Stimulated activated memory B cell treated with anti-CD40 and anti-IgM and Interleukin-4, amounts not matched to agents 10 μg/mL and 1 μg/mL and 100 μg/mL, for 72 hours (primary cell): Measurements from ENCODE around the gene HSFX3.
A peak's percentile ranks its signal among the peaks of the same experiment; 100 is the strongest.
"Not testable (repeated sequence)": the region's sequence is repeated elsewhere in the genome, so short reads cannot be mapped to it uniquely, and the experiment has no call there.

Experiments used
- ATAC-seq: fragments of 150-1000 bp; cut with Tn5 transposase; 2 replicates; pipeline ENCODE4 v1.10.0; 2021
- H3K27ac Mint-ChIP-seq: one replicate; pipeline ENCODE4 v1.8.0; 2022; ENCODE audit warnings: mild to moderate bottlenecking, mixed read lengths
- H3K27me3 Mint-ChIP-seq: one replicate; pipeline ENCODE4 v1.8.0; 2022; ENCODE audit warnings: mixed read lengths
- H3K36me3 Mint-ChIP-seq: one replicate; pipeline ENCODE4 v1.8.0; 2022; ENCODE audit warnings: mixed read lengths
- H3K4me1 Mint-ChIP-seq: one replicate; pipeline ENCODE4 v1.8.0; 2022; ENCODE audit warnings: mixed read lengths
- H3K4me3 Mint-ChIP-seq: one replicate; pipeline ENCODE4 v1.8.0; 2022; ENCODE audit warnings: mild to moderate bottlenecking, moderate library complexity, mixed read lengths
- H3K9me3 Mint-ChIP-seq: one replicate; pipeline ENCODE4 v1.8.0; 2022; ENCODE audit warnings: mixed read lengths

The HSFX3 gene

DNA sequence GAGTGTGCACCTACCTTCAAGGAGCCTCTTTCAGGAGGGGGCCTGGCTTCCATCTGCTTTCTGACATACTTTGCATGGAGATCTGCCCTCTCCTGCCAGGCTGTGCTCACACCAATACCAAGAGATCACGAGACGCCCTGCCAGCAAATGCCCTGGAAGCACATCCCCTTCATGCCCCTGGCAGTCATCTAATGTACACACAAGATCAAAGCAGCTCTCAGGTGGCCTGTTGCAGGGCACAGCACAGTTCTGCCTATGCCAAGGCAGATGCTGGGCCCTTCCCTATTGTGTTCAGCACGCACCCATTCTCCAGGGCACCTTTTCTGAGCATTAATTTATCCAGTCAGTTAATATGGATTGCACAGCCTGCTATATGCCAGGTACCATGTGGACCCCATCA lies 16.9 kb downstream of the HSFX3 start:
- not testable (repeated sequence) for H3K4me3 Mint-ChIP-seq
- peaks cover 28% of the 10 kb centered on the region for H3K4me1 Mint-ChIP-seq
- peak overlapping the region; percentile 85 for H3K27ac Mint-ChIP-seq

DNA sequence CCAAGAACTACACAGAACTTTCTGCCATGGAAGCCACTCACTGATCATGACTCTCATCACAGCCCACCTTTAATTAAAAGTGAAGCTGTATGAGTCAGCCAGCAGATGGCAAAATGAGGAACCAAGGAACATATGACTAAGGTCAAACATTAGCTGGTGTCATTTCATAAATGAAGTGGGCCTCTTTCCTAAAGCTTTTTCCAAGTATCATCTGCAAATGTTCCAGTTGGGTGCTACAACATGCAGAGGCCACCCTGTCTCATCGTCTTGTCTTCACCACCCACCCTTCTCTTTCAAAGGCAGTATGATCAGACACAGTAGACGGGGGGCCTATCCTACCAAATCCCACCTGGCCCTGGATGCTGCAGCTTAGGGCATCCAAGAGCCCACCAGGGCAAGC lies 18.1 kb downstream of the HSFX3 start:
- Mint-ChIP-seq H3K9me3 (no peaks in the 10 kb centered on the region), H3K36me3 (peaks cover 25% of the 10 kb centered on the region), H3K27me3 (no peaks in the 10 kb centered on the region), H3K27ac (peak overlapping the region; percentile 85), H3K4me1 (peaks cover 24% of the 10 kb centered on the region), H3K4me3 (no peak overlapping the region)
- peak; percentile 91 for ATAC-seq

More for the DNA sequence above, 16.9 kb downstream of the HSFX3 start:
- not testable (repeated sequence) for H3K27me3 Mint-ChIP-seq, H3K9me3 Mint-ChIP-seq, ATAC-seq
- peaks cover 25% of the 10 kb centered on the region for H3K36me3 Mint-ChIP-seq

DNA sequence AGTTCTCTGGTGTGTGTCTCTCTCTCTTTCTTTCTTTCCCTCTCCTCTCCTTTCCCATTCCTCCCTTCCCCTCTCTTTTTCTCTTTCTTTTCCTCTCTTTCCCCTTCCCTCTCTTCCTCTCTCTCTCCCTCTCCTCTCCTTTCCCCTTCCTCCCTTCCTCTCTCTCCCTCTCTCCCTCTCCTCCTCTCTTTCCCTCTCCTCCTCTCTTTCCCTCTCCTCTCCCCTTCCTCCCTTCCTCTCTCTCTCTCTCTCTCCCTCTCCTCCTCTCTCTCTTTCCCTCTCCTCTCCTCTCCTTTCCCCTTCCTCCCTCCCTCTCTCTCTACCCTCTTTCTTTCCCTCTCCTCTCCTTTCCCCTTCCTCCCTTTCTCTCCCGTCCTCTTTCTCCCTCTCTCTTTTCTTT lies 21.3 kb downstream of the HSFX3 start:
- peak overlapping the region; percentile 27 for H3K27ac Mint-ChIP-seq
- peaks cover 24% of the 10 kb centered on the region for H3K4me1 Mint-ChIP-seq
- H3K27me3 Mint-ChIP-seq = no peaks in the 10 kb centered on the region
- peaks cover 5% of the 10 kb centered on the region for H3K36me3 Mint-ChIP-seq
- no peak for ATAC-seq
- no peaks in the 10 kb centered on the region for H3K9me3 Mint-ChIP-seq
- H3K4me3 Mint-ChIP-seq = no peak overlapping the region

DNA sequence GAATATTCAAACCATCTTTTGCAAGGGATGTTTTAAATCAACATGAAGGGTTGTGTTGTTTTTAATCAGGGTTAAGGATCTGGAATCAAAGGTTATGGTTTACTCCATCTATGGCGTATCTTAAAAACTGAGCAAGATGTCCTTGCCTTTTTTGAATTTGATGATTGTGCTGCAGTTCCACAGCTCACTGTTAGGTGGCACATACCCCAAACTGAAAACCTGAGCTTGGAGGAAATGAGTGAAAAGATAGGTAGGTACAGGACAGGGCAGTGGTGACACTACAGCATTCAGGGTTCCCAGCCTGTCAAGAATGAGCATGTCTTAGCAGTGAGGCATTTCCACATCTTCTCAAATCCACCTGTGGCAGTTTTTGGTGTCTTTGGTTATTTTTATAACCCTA lies 22.0 kb downstream of the HSFX3 start:
- ATAC-seq = no peak
- no peak overlapping the region for H3K4me3 Mint-ChIP-seq
- peaks cover 4% of the 10 kb centered on the region for H3K36me3 Mint-ChIP-seq
- no peak overlapping the region for H3K27ac Mint-ChIP-seq
- no peaks in the 10 kb centered on the region for H3K9me3 Mint-ChIP-seq
- no peaks in the 10 kb centered on the region for H3K27me3 Mint-ChIP-seq
- H3K4me1 Mint-ChIP-seq = peaks cover 23% of the 10 kb centered on the region

DNA sequence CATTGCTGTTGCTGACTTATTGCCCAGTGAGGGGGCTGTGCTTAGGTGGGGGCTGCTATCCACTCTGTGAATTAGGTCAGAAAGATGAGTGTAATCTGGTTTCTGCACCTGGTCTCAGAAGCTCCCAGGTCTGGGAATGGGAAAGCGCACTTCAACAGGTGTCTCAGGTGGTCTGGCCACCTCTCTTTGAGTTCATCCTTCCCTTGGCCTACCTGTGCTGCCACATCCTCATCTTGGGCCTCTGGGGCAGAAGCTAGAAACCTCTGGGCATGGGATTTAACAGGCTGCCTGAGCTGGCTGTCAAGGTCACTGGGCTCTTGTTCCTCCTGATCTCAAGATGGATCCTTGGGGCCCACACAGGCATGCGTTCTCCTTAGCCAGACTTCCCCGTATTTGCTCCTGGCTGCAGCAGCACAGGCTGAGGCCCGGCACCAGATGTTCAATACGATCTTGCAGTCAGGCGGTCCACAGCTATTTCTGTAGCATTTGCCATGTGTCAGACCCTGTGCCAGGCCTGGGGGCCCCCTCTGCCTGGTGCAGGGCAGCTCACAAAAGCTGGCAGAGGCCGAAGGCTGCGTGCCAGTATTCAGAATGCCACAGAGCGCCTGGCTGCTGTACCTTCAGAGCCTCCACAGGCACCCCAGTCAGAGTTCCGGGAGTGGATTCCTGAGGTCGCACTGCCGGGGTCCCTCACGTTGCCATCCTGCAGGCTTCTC lies 23.2 kb downstream of the HSFX3 start:
- not testable (repeated sequence) for H3K9me3 Mint-ChIP-seq, H3K36me3 Mint-ChIP-seq, ATAC-seq, H3K4me3 Mint-ChIP-seq, H3K27me3 Mint-ChIP-seq
- peaks cover 10% of the 10 kb centered on the region for H3K4me1 Mint-ChIP-seq
- peak overlapping the region; percentile 69 for H3K27ac Mint-ChIP-seq

DNA sequence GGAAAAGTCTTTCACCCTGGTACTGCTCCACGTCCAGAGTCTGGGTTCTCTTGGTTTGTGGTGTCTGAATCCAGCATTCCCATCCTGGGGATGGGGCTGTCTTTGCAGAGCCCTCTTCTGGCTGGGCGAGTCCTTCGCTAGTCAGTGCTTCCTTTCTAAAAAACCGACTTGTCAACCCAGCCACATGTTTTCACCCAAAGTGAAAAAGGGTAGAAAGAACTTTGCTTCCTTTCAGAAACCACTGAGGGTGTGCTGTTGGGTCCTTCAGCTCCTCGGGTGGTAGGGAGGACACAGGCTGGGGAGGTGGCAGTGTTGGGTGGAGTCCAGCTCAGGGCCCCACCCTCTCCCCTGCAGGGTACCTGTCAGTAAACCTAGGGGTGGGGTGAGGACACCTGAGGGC lies 23.8 kb downstream of the HSFX3 start:
- Mint-ChIP-seq H3K4me3 (peak overlapping the region; percentile 57), H3K27ac (peak overlapping the region; percentile 69)
- H3K27me3 Mint-ChIP-seq, H3K36me3 Mint-ChIP-seq, H3K4me1 Mint-ChIP-seq, H3K9me3 Mint-ChIP-seq: not testable (repeated sequence)
- ATAC-seq = peak; percentile 73

DNA sequence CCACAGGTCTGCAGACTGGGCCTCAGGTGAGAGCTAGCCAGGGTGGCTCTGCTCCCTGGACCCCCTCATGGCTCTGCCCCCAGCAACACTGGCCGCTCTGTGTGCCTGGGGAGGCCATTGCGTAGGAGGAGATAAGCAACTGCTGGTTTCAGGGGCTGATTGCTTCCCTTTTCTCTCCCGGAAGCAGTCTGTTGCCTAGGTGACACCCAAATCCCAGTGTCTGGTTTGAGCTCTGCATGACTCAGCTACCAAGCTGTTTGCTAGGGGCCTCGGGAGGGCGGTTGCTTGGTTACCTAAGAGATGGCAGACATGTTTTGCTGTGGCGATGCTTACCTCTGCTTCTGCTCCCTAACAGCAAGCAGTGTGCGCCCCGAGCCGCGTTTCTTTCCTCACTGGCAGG lies 24.3 kb downstream of the HSFX3 start:
- H3K4me1 Mint-ChIP-seq = not testable (repeated sequence)
- peak; percentile 97 for ATAC-seq

DNA sequence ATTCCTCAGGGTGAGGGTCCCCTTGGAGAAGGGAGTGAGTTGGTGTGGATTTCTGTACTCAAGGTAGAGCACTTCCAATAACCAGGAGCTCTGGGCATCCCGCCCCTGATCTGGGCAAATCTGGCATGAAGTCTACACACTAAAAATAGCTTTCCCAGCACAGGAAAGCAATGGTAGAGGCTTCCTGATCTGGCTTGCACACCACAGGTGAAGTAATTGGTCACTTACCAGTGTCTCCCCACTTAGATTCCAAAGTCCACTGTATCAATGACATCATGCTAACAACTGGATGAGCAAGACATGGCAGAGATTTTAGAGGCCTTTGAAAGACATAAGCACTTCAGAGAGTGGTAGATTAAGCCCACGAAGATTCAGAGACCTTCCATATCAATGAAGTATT lies 26.8 kb downstream of the HSFX3 start:
- no peaks in the 10 kb centered on the region for H3K9me3 Mint-ChIP-seq
- no peaks in the 10 kb centered on the region for H3K36me3 Mint-ChIP-seq
- no peak overlapping the region for H3K4me3 Mint-ChIP-seq
- no peak overlapping the region for H3K27ac Mint-ChIP-seq
- no peaks in the 10 kb centered on the region for H3K4me1 Mint-ChIP-seq
- no peaks in the 10 kb centered on the region for H3K27me3 Mint-ChIP-seq
- ATAC-seq = no peak

More for the DNA sequence above, 24.3 kb downstream of the HSFX3 start:
- H3K4me3 Mint-ChIP-seq, H3K27me3 Mint-ChIP-seq, H3K36me3 Mint-ChIP-seq, H3K9me3 Mint-ChIP-seq: not testable (repeated sequence)
- peak overlapping the region; percentile 69 for H3K27ac Mint-ChIP-seq

DNA sequence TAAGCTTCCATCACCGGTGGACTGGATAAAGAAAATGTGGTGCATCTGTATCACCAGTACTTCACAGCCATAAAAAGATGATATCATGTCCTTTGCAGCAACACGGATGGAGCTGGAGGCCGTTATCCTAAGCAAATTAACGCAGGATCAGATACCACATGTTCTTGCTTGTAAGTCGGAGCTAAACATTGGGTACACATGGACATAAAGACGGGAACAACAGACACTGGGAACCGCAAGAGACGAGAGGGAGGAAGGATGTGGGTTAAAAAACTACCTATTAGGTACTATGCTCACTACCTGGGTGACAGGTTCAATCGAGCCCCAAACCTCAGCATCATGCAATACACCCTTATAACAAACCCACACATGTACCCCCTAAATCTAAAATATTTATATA lies 28.3 kb downstream of the HSFX3 start:
- Mint-ChIP-seq H3K27ac (no peak overlapping the region), H3K4me1 (peaks cover 3% of the 10 kb centered on the region), H3K27me3 (no peaks in the 10 kb centered on the region), H3K9me3 (no peaks in the 10 kb centered on the region), H3K4me3 (no peak overlapping the region), H3K36me3 (no peaks in the 10 kb centered on the region)
- ATAC-seq = no peak

DNA sequence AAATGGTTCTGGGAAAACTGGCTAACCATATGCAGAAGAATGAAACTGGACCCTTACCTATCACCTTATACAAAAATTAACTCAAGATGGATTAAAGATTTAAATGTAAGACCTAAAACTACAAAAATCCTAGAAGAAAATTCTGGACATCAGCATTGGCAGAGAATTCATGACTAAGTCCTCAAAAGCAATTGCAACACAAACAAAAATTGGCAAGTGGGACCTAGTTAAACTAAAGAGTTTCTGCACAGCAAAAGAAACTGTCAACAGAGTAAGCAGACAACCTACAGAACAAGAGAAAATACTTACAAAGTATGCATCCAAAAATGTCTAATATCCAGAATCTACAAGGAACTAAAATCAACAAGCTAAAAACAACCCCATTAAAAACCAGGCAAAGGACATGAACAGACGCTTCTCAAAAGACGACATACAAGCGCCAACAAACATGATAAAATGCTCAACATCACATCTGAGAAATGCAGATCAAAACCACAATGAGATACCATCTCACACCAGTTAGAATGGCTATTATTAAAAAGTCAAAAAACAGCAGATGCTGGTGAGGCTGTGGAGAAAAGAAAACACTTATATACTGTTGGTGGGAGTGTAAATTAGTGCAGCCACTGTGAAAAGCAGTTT lies 29.0 kb downstream of the HSFX3 start:
- H3K27me3 Mint-ChIP-seq, H3K27ac Mint-ChIP-seq, H3K4me1 Mint-ChIP-seq, ATAC-seq, H3K36me3 Mint-ChIP-seq, H3K9me3 Mint-ChIP-seq, H3K4me3 Mint-ChIP-seq: not testable (repeated sequence)

DNA sequence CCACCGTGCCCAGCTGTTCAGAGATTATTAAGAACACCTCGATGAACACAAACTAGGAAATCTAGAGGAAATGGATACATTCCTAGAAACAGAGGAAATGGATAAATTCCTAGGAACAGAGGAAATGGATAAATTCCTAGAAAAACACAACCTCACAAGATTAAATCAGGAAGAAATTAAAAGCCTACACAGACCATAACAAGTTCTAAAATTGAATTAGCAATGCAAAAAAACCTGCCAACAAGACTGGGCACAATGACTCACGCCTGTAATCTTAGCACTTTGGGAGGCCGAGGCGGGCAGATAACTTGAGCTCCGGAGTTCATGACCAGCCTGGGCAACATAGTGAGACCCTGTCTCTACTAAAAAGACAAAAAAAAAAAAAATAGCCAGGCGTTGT lies 31.5 kb downstream of the HSFX3 start:
- H3K27me3 Mint-ChIP-seq = no peaks in the 10 kb centered on the region
- no peak overlapping the region for H3K4me3 Mint-ChIP-seq
- no peak overlapping the region for H3K27ac Mint-ChIP-seq
- no peaks in the 10 kb centered on the region for H3K36me3 Mint-ChIP-seq
- H3K9me3 Mint-ChIP-seq = no peaks in the 10 kb centered on the region
- peaks cover 13% of the 10 kb centered on the region for H3K4me1 Mint-ChIP-seq
- no peak for ATAC-seq

DNA sequence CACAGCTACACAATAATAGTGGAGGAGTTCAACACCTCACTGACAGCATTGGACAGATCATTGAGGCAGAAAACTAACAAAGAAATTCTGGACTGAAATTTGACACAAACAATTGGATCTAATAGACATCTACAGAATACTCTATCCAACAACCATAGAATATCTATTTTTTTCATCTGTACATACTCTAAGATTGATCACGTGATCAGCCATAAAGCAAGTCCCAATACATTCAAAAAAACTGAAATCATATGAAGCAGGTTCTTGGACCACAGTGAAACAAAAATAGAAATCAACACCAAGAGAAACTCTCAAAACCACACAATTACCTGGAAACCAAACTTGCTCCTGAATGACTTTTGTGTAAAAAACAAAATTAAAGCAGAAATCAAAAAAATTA lies 32.4 kb downstream of the HSFX3 start:
- Mint-ChIP-seq H3K27ac (no peak overlapping the region), H3K4me1 (peaks cover 13% of the 10 kb centered on the region), H3K27me3 (no peaks in the 10 kb centered on the region), H3K36me3 (no peaks in the 10 kb centered on the region), H3K4me3 (no peak overlapping the region), H3K9me3 (no peaks in the 10 kb centered on the region)
- no peak for ATAC-seq

DNA sequence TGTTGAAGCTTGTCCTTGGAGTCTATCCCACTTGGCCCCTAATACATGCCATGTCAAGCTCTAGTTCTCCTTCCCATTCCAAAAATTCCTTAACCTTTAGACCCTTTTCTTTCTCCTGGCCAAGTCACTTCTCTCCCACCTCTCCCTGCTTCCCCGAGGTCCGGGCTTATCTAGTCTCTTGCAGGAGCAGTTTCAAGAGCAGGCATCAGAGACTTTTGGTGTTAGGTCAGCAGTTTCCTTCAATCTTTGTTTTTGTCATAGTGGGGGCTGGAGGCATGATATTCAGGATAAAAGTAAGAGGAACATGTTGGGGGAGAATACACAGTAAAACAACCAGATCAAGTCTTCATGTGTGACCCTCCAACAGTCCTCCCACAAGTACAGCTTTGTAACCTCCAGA lies 33.1 kb downstream of the HSFX3 start:
- no peaks in the 10 kb centered on the region for H3K27me3 Mint-ChIP-seq
- ATAC-seq = no peak
- no peak overlapping the region for H3K4me3 Mint-ChIP-seq
- no peaks in the 10 kb centered on the region for H3K36me3 Mint-ChIP-seq
- H3K4me1 Mint-ChIP-seq = peaks cover 13% of the 10 kb centered on the region
- H3K27ac Mint-ChIP-seq = no peak overlapping the region
- H3K9me3 Mint-ChIP-seq = no peaks in the 10 kb centered on the region

DNA sequence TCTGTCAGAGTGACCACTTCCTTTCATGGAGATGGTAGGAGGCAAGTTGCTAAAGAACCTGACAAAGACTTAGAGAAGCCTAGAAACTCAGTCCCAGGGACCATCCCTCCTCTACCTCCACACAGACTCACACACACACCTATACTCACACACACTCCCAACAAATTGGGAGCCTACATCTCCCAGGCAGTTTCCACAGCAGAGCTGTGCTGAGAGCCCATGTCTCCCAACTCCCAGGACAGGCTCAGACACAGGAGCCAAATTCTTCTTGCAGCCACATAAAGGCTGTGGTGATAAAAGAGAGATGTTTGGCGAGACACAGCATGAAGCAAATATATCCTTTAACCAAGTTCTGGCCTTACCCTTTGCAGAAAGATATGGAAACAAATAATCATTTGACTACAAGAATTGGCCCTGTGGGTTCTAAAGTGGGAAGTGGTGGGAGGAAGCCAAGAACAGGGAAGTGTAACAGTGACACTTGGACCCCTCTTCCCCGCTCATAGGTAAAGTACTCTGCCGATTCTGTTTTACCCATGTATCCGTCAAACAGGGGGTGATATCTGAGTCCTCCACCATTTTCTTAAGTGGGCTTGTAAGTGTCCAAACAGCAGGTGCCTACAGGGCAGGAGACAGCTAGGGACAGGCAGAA lies 33.6 kb downstream of the HSFX3 start:
- H3K4me1 Mint-ChIP-seq = peaks cover 13% of the 10 kb centered on the region
- H3K27me3 Mint-ChIP-seq = no peaks in the 10 kb centered on the region
- no peaks in the 10 kb centered on the region for H3K9me3 Mint-ChIP-seq
- H3K36me3 Mint-ChIP-seq = no peaks in the 10 kb centered on the region
- ATAC-seq = no peak
- no peak overlapping the region for H3K4me3 Mint-ChIP-seq
- no peak overlapping the region for H3K27ac Mint-ChIP-seq

DNA sequence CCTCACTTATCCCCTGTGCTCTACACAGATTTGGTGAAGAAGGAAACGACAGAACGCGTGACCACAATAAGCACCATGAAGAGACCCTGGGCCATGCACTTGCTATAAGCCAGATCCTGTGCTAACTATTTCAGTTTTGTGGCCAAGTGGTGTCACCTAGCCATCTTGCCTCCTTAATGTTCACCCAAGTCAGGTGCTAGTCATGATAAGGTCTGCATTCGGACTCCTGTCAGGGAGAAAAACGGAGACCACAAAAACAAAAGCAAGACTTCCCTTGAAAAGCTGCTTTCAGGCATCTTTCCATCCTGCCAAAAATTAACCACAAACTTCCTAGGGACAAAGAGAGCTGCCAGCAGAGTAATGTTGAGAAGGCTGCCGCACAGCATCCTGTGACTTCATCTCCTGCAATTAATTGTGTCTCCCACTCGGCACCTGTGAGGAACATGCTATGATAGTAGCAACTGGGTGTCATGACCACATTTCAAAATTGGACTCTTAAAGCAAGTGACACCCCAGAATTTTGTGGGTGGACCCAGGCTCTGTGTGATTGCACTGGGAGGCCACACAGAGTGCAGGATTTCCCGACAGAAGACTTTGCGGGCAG lies 35.8 kb downstream of the HSFX3 start:
- no peaks in the 10 kb centered on the region for H3K27me3 Mint-ChIP-seq
- no peak for ATAC-seq
- no peaks in the 10 kb centered on the region for H3K9me3 Mint-ChIP-seq
- no peak overlapping the region for H3K4me3 Mint-ChIP-seq
- peaks cover 13% of the 10 kb centered on the region for H3K4me1 Mint-ChIP-seq
- H3K36me3 Mint-ChIP-seq = no peaks in the 10 kb centered on the region
- no peak overlapping the region for H3K27ac Mint-ChIP-seq
